ENCODE measurements around the gene KRTAP6-3. TPM values are rescaled to one million over a fixed set of nuclear protein-coding genes. Genes with fewer than 3 reads are reported as not detected.

KRTAP6-3 gene
- total and polyA plus RNA-seq, 2 experiments from 2014 or later, result not detected

- TF ChIP-seq EZH2 (IDR thresholded peaks at IDR 0.05; ENCODE audit: low read depth, unreplicated experiment) (no peak), POLR2AphosphoS5 (IDR thresholded peaks at IDR 0.05; ENCODE audit: low read depth) (no peak), CTCF (conservative IDR thresholded peaks at IDR 0.05; ENCODE audit: low read depth in 2 of 2) (no peak)
Observed at GRCh38 chr21:30612132-30612531, 19.9 kb downstream of the KRTAP6-3 start (continued).

DNA sequence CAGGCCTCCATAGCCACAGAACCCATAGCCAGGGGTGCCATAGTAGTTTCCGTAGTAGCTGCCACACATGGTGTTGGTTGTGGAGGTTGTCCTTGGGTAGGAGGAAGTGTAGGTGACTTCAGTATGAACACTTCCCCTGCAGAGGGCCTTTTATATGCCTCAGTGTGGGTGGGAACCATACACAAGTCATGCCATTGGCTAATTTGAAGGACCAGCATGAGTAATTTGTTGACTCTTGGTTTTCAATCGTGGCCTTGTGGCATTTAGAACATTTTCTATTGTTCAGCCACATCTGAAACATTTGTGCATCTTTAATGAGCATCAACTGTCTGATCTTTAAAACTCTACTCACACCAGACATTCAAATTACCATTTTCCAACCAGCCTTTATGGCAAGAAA is 21.6 kb downstream of the KRTAP6-3 start, which contains the start of gene KRTAP6-1:
TSS of gene KRTAP6-1 (minus strand) at position 95 of the 400 bp plus-strand sequence. CDS start at position 69, 26 bp downstream.
- H3K27me3 Mint-ChIP-seq (ENCODE audit: insufficient read depth, low read depth, poor library complexity), result no peaks in the 10 kb centered on the region
- Histone ChIP-seq H3K27me3 (ENCODE audit: insufficient read depth) (no peaks in the 10 kb centered on the region), H2AFZ (no peak within 1 kb of the TSS), H3K4me2 (no peak within 1 kb of the TSS), H3K4me1 (ENCODE audit: insufficient read depth) (no peaks in the 10 kb centered on the region), H3K4me3 (no peak within 1 kb of the TSS), H3K79me2 (replicated peaks; ENCODE audit: insufficient read depth) (no peaks in the 10 kb centered on the region), H4K20me1 (replicated peaks; ENCODE audit: insufficient read depth) (no peaks in the 10 kb centered on the region), H3K9me2 (ENCODE audit: insufficient read depth) (no peaks in the 10 kb centered on the region), H3K27ac (ENCODE audit: low read depth) (no peak within 1 kb of the TSS), H3F3A (replicated peaks; ENCODE audit: low read depth) (no peaks in the 10 kb centered on the region), H3K36me3 (ENCODE audit: insufficient read depth) (no peaks in the 10 kb centered on the region)
- ATAC-seq (no peak), DNase-seq (ENCODE audit: low spot score) (no peak)
- no peak within 1 kb of the TSS for H3K4me3 Mint-ChIP-seq
- no peak within 1 kb of the TSS for H3K27ac Mint-ChIP-seq
- H3K9me3 Mint-ChIP-seq, result peaks cover 7% of the 10 kb centered on the region; the same call in 2 of the 3 replicates
- H3K4me1 Mint-ChIP-seq, result no peaks in the 10 kb centered on the region
- no peaks in the 10 kb centered on the region for H3K36me3 Mint-ChIP-seq (ENCODE audit: low read depth)
- TF ChIP-seq CREB1 (CRISPR knock-in tag; IDR thresholded peaks at IDR 0.05; ENCODE audit: low read depth), result no peak
- TF ChIP-seq POLR2AphosphoS5 (IDR thresholded peaks at IDR 0.05; ENCODE audit: low read depth), result no peak
- no peak for TF ChIP-seq ZNF331 (CRISPR knock-in tag; IDR thresholded peaks at IDR 0.05; ENCODE audit: low read depth)
- no peak for TF ChIP-seq NANOG (IDR thresholded peaks at IDR 0.05; ENCODE audit: borderline replicate concordance)
- TF ChIP-seq EZH2phosphoT487 (IDR thresholded peaks at IDR 0.05; ENCODE audit: unreplicated experiment), result no peak
- TF ChIP-seq STAT1 (IDR thresholded peaks at IDR 0.05; ENCODE audit: unreplicated experiment), result no peak
- TF ChIP-seq ZNF114 (CRISPR knock-in tag; IDR thresholded peaks at IDR 0.05), result no peak
- TF ChIP-seq JUNB (IDR thresholded peaks at IDR 0.05; ENCODE audit: unreplicated experiment), result no peak
- TF ChIP-seq CTCF (conservative IDR thresholded peaks at IDR 0.05; ENCODE audit: low read depth in 2 of 2), result no peak
- TF ChIP-seq EZH2 (IDR thresholded peaks at IDR 0.05; ENCODE audit: low read depth, unreplicated experiment), result no peak
- TF ChIP-seq, protein P1, sequence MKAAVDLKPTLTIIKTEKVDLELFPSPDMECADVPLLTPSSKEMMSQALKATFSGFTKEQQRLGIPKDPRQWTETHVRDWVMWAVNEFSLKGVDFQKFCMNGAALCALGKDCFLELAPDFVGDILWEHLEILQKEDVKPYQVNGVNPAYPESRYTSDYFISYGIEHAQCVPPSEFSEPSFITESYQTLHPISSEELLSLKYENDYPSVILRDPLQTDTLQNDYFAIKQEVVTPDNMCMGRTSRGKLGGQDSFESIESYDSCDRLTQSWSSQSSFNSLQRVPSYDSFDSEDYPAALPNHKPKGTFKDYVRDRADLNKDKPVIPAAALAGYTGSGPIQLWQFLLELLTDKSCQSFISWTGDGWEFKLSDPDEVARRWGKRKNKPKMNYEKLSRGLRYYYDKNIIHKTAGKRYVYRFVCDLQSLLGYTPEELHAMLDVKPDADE (IDR thresholded peaks at IDR 0.05), result no peak
- TF ChIP-seq, protein P2, sequence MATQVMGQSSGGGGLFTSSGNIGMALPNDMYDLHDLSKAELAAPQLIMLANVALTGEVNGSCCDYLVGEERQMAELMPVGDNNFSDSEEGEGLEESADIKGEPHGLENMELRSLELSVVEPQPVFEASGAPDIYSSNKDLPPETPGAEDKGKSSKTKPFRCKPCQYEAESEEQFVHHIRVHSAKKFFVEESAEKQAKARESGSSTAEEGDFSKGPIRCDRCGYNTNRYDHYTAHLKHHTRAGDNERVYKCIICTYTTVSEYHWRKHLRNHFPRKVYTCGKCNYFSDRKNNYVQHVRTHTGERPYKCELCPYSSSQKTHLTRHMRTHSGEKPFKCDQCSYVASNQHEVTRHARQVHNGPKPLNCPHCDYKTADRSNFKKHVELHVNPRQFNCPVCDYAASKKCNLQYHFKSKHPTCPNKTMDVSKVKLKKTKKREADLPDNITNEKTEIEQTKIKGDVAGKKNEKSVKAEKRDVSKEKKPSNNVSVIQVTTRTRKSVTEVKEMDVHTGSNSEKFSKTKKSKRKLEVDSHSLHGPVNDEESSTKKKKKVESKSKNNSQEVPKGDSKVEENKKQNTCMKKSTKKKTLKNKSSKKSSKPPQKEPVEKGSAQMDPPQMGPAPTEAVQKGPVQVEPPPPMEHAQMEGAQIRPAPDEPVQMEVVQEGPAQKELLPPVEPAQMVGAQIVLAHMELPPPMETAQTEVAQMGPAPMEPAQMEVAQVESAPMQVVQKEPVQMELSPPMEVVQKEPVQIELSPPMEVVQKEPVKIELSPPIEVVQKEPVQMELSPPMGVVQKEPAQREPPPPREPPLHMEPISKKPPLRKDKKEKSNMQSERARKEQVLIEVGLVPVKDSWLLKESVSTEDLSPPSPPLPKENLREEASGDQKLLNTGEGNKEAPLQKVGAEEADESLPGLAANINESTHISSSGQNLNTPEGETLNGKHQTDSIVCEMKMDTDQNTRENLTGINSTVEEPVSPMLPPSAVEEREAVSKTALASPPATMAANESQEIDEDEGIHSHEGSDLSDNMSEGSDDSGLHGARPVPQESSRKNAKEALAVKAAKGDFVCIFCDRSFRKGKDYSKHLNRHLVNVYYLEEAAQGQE (IDR thresholded peaks at IDR 0.05; ENCODE audit: unreplicated experiment), result no peak

Measured in GM23338 (cell line).